HFF-Myc (cell line): ENCODE measurements around the gene PCNT.
"Not testable (repeated sequence)": the region's sequence is repeated elsewhere in the genome, so short reads cannot be mapped to it uniquely, and the experiment has no call there.

Source experiments
- DNase-seq: peaks from one replicate; pipeline ENCODE4 v3.0.0-alpha.2; 2011; ENCODE audit warnings: low read depth; ENCODE audit errors: extremely low read depth
- H3K4me3 ChIP-seq: replicated peaks from 2 replicates; pipeline ENCODE4 v1.5.1; 2011; ENCODE audit warnings: low read depth, mild to moderate bottlenecking, control low read depth, low read length
- TF ChIP-seq, protein P1 (sequence below): IDR thresholded peaks from 2 replicates; pipeline ENCODE4 v1.5.1; 2012; ENCODE audit warnings: mild to moderate bottlenecking, low read depth, low read length, control low read depth; ENCODE audit errors: missing control alignments

Gene PCNT

DNA sequence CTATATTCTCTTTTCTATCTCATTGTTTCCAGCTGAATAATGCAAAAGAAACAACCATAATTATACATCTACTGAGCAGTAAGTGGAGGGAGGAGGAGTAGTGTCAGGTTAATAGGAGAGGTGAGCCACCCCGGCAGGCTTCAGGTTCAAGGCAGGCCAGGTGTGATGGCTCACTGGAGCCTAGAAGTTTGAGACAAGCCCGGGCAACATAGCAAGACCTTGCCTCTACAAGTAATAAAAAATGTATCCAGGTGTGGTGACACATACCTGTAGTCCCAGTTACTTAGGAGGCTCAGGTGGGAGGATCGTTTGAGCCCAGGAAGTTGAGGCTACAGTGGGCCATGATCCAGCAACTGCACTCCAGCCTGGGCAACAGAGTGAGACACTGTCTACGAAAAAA is 132.8 kb downstream of the PCNT start:
- TF ChIP-seq, protein P1, sequence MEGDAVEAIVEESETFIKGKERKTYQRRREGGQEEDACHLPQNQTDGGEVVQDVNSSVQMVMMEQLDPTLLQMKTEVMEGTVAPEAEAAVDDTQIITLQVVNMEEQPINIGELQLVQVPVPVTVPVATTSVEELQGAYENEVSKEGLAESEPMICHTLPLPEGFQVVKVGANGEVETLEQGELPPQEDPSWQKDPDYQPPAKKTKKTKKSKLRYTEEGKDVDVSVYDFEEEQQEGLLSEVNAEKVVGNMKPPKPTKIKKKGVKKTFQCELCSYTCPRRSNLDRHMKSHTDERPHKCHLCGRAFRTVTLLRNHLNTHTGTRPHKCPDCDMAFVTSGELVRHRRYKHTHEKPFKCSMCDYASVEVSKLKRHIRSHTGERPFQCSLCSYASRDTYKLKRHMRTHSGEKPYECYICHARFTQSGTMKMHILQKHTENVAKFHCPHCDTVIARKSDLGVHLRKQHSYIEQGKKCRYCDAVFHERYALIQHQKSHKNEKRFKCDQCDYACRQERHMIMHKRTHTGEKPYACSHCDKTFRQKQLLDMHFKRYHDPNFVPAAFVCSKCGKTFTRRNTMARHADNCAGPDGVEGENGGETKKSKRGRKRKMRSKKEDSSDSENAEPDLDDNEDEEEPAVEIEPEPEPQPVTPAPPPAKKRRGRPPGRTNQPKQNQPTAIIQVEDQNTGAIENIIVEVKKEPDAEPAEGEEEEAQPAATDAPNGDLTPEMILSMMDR, result no peak
- no peak for DNase-seq
- H3K4me3 ChIP-seq, result peak overlapping the region; percentile 97; the same call in 1 of the 2 replicates

DNA sequence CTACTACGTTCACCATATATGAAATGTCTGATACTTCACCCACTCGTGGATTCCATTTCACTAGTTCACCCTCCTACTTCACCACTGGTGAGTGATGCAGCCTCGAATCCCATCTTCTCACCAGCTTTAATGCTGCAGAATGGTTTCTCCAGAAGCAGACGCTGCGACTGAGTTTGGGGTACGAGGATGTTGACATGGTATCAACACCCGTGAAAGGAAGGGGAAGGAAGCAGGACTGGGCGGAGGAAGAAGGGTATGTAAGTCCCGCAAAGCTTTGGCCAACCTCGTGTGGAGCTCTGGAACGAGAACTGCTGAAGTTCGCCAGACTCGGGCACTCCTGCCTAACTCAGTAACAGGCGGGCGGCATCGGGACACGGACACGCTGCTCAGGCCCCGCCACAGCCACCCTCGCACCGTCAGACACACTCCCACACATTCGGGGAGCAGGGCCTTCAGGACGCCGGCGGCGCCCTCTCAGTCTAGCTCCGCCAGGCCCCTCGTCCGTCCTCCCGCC is 133.9 kb downstream of the PCNT start:
- TF ChIP-seq, protein P1, result no peak
- DNase-seq, result no peak
- H3K4me3 ChIP-seq, result peak overlapping the region; percentile 97

DNA sequence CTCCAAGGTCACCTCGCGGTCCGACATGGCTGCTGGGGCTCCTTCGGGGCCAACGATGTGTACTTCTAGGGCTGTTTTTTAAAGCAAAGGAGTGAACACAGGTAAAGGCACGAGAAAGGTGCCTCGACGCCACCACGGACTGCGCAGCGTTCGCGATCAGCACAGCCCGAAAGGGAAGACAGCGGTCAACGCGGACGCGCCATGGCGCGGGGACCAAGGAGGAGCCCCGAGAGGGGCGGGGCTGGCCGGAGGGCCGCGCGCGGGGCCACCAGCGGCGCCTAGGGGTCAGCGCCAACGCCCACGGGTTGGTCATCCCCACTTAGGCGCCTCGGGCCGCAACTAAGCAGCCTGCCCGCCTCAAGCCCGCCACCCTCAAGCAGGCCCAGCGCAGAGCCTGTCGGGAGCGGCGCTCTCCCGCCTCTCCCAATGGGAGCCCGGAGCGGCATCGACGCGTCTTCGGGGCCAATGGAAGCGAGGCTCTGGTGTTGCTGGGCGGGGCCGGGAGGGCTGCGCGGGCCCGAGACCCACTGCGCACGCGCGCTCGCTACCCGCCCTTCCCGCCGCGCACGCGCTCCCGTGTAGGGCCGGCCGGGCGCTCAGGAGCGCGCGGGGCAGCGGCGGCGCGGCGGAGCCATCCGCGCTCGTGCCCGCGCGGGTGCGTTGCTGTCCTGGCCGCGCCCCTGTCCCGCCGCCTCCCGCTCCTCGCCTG is 134.5 kb downstream of the PCNT start, which contains the start of gene DIP2A:
DIP2A (plus strand) TSS at position 577 of the 709 bp plus-strand sequence. CDS start 241 bp downstream, outside the sequence.
- peak within 1 kb of the TSS; percentile 97 for H3K4me3 ChIP-seq
- TF ChIP-seq, protein P1, result no peak
- peak; percentile 82 for DNase-seq

DNA sequence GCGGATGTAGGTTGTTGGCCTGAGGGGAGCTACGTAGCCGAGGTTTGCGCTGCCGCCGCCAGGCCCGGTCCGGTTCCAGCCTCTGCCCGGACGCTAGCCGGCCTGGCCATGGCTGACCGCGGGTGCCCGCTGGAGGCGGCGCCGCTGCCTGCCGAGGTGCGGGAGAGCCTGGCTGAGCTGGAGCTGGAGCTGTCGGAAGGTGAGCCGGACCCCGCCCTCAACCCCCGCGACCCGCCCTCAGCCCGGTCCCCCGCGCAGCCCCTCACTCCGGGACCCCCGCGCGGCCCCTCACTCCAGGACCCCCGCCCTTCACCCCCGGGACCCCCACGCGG is 135.0 kb downstream of the PCNT start:
- peak overlapping the region; percentile 97 for H3K4me3 ChIP-seq
- TF ChIP-seq, protein P1, result no peak

DNA sequence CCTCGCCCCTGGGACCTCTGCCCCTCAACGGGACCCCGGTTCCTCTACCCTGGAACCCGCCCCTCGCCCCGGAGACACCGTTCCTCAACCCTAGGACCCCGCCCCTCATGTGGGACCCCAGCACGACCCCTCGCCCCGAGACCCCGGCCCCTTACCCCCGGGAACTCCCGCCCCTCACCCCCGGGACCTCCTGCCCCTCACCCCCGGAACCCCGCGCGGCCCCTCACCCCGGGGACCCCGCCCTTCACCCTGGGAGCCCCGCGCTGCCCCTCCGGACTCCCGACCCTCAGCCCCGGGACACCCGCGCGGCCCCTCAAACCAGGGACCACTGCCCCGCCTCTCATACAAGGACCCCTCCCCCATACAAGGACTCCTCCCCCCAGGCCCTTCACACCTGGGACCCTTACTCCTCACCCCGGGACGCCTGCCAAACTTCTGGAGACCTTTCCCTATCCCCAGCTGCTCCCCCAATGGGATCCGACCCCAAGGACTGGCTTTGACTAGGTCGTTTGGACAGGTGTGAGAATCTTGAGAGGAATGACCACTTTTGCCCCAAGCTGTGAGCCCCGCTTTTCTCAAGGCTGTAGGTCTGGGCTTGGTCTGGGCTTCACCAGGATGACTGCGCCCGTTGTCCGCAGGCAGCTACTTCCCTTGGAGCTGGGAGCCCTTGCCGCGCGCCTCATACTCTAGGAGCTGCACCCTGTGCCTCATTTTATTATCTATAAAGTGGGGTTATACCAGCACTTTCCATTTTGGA is 135.6 kb downstream of the PCNT start:
- DNase-seq, result no peak
- peak overlapping the region; percentile 97 for H3K4me3 ChIP-seq
- TF ChIP-seq, protein P1, result no peak

More for the DNA sequence above, 135.0 kb downstream of the PCNT start:
- DNase-seq, result no peak

DNA sequence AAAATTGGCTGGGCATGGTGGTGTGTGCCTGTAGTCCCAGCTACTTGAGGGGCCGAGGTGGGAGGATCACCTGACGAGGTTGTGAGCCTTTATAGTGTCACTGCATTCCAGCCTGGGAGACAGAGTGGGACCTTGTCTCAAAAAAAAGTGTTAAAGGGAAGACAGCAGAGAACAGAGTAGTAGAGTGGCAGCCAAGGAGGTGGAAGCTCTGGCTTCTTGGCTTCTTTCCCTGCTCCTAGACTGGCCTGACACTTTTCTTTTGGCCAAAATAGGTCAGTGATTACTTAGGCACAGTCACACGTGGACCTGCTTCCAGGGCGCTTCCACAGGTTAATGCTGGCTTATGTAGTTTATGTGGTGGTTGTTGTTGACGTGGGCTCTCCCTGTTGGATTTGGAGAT is 138.0 kb downstream of the PCNT start:
- H3K4me3 ChIP-seq, result no peak overlapping the region
- TF ChIP-seq, protein P1, result no peak
- DNase-seq, result no peak

DNA sequence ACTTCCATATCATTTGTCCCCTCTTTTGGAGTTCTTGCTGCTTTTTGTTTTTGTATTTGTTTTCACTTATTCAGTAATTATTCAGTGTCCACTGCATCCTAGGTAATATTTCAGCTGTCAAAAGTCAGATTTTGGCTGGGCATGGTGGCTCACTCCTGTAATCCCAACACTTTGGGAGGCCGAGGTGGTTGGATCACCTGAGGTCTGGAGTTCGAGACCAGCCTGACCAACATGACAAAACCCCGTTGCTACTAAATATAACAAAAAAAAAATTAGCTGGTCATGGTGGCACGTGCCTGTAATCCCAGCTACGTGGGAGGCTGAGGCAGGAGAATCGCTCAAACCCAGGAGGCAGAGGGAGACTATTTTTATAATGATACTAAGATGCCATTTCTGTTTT is 141.2 kb downstream of the PCNT start:
- not testable (repeated sequence) for H3K4me3 ChIP-seq, DNase-seq
